Stimulated activated CD8-positive, alpha-beta memory T cell treated with anti-CD3 and anti-CD28 coated beads, Interleukin-4, amount 100 ng/mL, for 4 hours (primary cell): ENCODE results near the gene TVP23B.
A peak's percentile ranks its signal among the peaks of the same experiment; 100 is the strongest.
"Not testable (repeated sequence)": the region's sequence is repeated elsewhere in the genome, so short reads cannot be mapped to it uniquely, and the experiment has no call there.

Source experiments
- DNase-seq, 2 donors: peaks; one replicate each; pipeline ENCODE4 v3.0.0-alpha.2; 2020; ENCODE audit warnings: low read depth in 2 of 2, low spot score in 1 of 2

TVP23B gene

DNA sequence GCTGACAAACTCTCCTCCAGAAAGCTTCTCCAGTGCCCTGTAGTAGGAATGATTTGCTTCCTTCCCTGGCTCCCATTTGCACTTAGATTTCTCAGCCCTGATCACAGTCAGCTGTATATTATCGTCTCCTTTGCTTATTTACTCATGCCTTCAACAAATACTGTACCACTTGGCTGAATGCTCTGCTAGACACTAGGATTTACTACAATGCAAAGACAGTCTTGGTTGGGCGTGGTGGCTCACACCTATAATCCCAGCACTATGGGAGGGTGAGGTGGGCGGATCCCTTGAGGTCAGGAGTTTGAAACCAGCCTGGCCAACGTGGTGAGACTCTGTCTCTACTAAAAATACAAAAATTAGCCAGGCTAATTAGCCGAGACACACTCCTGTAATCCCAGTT, 5.9 kb downstream of the TVP23B start:
- DNase-seq: not testable (repeated sequence)

DNA sequence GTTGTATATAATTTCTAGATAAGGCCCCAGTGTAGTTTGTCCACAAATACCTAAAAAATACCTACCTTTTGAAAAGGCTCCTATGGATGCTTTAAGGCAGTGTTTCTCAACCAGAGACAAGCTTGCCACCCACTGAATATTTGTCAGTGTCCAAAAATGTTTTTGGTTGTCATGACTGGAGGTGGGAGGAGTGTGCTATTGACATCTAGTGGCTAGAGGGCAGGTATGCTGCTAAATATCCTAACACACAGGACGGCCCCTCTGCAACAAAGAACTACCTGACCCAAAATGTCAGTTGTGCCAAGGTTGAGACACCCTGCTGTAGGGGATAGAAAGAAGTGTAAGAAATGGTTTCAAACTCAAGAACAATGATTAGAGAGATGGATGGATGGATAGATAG, 10.4 kb downstream of the TVP23B start:
- DNase-seq: not testable (repeated sequence)

DNA sequence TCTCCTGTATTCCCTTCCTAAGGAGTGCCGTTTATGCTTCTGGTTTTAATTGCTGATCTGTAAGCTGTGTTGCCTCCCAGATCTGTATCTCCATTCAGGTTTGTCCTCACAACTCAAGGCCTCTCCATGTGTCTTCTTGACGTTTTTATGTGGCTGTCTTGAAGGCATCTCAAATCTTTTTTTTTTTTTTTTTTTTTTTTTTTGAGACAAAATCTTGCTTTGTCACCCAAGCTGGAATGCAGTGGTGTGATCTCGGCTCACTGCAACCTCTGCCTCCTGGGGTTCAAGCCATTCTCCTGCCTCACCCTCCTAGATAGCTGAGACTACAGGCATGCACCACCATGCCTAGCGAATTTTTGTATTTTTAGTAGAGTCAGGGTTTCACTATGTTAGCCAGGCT, 13.9 kb downstream of the TVP23B start:
- DNase-seq: not testable (repeated sequence)

DNA sequence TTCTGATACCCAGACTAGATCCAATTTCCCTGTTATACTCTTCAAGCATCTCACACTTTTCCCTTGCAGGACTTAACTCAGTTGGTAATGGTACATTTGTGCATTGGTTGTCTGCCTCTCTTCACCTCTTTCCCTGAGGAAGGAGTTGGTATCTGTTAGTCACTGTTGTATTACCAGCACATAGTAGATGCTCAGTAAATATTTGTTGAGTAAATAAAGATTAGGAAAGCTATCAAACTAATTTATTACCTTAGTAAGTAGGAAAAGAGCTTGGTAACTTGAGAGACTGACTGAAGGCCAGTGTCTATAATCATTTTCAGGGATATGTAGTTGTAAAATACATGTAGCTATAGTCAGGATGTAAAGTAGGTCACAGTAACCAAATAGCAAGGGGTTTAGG, 15.9 kb downstream of the TVP23B start:
- not testable (repeated sequence) for DNase-seq

DNA sequence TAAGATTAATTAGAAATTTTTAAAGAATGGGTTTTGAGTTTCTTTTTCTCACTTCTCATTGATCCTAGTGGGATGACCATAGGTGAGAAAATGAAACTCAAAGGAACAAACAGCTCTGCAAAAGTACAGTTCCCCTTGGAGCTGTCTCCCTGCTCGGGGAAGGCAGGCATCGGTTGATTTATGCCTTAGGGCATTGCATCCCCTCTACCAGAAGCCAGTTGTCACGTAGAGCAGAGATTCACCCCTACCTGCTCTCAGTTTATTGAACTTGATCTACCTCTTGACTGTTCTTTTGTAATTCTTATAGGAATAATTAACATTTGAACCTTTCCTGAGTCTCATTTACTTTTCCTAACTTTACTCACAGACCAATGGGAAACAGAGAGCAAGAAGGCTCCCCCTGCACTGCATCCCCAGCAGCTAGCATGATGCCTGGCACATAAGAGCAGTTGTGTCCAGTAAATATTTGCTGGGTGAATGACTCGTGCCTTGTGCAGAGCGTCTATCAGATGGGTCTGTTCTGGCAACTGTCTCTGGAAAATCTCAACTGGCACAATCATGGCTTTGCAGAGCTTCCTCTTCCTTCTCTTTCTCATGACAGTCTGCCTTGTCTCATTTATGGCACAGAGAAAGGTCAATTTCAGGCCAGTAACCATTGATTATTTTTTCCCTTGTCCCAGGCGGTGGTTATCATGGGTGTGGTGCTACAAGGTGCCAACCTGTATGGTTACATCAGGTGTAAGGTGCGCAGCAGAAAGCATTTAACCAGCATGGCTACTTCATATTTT, 22.7 kb downstream of the TVP23B start:
- DNase-seq: not testable (repeated sequence)

DNA sequence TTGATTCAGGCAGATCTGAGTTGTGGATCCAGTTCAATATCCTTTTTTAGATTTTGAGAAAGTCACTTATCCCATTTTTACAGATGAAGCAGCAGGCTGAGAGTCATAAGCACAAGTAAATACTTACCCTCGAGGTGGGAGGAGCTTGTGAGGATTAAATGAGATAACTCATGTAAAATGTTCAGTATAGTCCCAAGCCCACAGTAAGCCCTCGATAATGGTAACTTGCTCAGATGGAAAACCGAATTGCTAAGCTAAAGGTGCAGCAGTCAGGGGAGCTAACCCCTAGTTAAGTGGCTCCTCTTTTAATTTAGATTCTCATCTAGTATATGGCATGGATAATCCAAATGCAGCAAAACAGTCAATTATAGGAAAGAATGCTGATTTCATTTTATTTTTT, 34.9 kb downstream of the TVP23B start:
- not testable (repeated sequence) for DNase-seq

DNA sequence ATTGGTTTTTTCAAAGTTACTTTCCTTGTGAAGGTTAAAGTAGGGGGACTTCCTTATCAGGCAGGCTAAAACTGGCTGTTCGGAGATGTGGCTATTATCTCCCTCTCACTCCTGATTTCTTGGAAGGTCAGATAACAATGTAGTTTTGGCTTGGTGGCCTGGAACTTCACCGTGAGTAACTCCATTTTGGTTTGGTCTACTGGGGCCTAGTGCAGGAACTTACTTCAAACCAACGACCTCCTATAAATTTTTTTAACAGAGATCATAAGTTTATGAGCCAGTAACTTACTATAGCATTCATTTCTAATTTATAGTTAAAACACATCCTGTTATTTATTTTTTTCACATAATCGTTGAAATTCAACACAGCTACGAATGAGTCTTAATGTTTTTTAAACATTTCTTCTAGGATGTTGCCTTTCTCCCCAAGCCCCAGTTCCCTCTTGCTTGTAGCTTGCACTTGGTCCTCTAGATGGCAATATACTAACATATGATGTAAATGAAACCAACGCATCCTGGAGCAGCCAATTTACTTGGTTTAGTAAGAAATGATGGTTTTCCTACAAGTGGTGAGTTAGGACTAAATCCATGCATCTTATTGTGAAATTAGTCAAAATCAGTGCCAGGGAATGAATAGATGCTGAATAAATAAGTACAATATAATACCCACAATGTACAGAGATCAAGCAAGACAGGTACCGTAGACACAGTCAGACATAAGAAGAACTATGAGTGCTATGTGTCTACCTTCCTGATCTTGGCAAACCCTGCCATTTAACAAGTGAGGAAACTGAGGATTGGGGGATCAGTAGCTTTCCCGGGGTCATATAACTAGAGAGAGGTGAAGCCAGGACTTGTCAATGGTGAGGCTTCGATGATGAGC, 35.7 kb downstream of the TVP23B start:
- not testable (repeated sequence) for DNase-seq

DNA sequence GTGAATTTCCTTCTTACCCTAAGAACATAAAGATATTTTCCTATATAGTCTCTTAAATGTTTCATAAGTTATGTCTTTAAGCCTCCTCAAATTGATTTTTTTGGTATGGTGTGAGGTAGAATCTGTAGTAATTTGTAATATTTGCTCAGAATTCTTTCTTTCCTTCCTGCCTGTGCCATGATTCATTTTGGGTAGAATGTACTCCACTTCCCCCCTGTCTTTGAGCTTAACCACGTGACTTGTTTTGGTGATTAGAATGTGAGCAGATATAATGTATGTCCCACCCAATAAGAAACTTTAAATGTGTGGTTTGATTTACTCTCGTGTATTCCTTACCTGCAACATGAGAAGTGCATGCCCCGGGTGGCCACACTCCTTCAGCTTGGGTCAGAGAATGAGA, 40.4 kb downstream of the TVP23B start:
- DNase-seq: not testable (repeated sequence)

DNA sequence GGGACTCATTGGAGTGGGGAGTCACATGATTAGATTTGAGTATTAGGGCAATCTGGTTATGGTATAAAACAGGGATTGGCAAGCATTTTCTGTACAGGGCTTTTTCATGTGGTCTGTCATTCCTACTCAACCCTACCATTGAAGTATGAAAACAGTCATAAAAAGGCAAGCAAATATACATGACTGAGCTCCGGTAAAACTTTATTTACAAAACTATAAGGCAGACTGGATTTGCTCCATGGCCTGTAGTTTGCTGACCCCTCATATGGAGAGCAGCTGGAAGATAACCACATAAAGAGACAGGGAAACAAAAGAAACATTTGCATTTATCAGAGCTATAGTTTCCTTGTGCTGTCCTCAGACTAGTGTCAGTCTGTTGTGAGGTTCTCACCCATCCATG, 46.6 kb downstream of the TVP23B start:
- DNase-seq: not testable (repeated sequence)

DNA sequence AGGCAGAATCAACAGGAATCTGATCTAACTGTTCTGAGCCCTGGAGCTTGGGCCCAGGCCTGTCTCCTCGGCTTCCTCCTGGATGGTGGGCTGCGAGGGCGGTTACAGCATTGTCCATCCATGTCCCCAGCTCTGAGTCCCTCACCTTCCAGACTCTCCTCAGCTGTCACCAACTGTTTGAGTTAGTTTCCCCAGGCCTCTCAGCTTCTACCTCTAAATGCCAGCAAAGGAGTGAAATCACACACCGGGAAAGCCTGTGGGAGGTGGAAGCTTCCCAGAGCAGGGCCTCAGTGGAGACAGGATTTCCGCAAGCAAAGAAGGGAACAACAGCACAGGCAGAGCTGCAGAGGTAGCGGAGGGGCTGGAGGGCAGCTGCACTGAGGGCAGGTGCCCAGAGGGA, 67.5 kb downstream of the TVP23B start:
- no peak for DNase-seq

DNA sequence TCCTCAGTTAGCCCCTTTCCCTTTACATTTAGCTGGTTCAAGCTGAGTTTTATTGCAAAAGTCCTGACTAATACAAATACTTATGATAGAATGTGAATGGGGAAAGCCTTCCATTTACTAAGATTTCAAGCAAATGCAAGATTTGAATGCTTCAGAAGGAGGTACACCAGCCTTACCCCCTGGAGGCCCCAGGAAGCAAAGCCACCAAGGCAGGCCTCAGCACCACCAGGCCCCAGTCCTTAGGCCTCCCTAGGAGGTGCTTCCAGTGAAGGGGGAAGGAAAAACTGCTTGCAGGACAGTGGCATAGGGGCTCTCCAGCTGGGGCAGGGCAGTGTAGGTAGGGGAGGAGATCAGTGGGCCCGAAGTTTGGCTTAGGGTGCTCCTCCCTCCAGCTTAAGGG, 69.7 kb downstream of the TVP23B start:
- DNase-seq: no peak

DNA sequence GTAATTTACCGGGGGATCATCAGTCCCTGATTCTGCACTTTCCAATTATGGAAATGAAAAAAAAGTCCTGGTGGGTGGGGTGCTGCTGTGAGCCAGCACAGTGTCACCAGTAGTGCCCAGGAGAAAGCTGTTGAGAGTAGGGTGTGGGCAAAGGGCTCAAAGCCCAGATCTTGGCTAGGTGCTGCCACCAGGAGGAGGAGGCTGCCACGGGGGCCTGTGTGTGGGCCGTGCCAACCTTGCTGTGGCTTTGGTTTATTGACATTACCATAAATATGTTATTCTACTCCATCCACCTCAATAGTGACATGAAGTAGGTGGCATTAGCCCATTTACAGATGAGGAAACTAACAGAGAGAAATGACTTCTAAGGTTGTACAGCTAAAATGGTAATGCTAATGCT, 70.2 kb downstream of the TVP23B start:
- DNase-seq: no peak

DNA sequence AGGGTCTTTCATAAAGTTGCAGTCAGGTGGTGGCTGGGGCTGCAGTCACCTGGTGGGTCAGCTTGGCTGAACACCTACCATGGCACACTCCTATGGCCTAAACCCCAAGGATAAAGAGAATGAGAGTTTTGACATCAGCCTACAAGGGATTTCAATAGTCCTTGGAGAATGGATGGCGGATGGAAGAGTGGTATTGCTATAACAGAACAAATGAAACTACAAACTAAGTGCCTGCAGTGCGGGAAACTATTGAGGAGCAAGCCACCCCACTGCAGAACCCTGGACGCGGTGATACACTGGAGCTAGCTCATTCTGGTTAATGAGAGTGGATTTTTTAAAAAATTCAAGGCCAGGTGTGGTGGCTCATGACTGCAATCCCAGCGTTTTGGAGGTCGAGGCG, 74.0 kb downstream of the TVP23B start:
- DNase-seq: no peak

DNA sequence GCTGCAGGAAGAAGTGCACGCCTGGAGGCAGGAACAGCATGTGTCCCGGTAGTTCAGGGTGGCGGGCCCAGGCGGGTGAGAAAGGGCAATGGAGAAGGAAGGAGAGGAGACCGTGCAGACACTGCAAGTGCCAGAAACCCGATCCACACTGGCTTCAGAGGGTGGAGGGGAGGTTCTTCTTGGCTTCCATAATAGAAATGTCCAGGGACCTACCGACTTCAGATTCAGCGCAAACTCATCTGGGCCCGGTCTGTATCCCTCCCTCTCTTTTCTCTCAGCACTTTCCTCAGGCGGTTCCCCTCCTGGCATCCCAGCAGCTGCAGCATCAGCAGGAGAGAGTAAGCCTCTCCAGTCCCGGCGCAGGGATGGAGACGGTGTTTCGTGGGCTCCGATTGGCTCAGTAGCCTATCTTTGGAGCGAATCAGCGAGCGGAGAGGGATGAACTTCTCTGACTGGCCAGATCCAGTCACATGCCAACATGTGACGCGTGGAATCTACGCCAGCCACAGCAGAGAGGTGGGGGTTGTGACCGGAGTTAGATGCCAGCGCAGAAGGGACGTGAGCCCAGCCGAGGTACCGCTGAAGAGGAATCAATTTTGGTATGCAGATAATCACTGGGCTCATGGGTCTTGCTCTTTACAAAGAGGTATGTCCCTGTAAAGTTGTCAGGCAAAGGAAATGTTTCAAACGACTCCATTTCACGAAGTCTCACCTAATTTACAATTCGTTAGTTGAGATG, 75.0 kb downstream of the TVP23B start:
- peak; percentile 72 to 78 for DNase-seq
